Adrenal gland (tissue), 12 donors: ENCODE measurements around the gene PDLIM7. TPM values are rescaled to one million over a fixed set of nuclear protein-coding genes. Genes with fewer than 3 reads are reported as not detected.
A peak's percentile ranks its signal among the peaks of the same experiment; 100 is the strongest.

Experiments
- DNase-seq, 7 donors: peaks; one replicate each; pipeline ENCODE4 v3.0.0-alpha.2; 2019 to 2020
- H3K27ac ChIP-seq, 5 donors: fragments of 200-600 bp; sonication (generic) in 4 of 5; 1 replicate in 3 of 5; 2 replicates in 2 of 5; pipeline versions ENCODE4 v1.5.1 to v1.8.0; 2016 to 2020; ENCODE audit warnings: mild to moderate bottlenecking in 1 of 5
- H3K27me3 ChIP-seq: fragments of 200-600 bp; 2 replicates; pipeline ENCODE4 v1.8.0; 2021
- H3K36me3 ChIP-seq, 2 donors: fragments of 200-600 bp; replicated peaks in 1 of 2; 1 replicate in 1 of 2; 2 replicates in 1 of 2; pipeline versions ENCODE4 v1.5.1 to v1.8.0; 2018 to 2022
- H3K4me1 ChIP-seq, 2 donors: fragments of 200-600 bp; replicated peaks in 1 of 2; 1 replicate in 1 of 2; 2 replicates in 1 of 2; pipeline versions ENCODE4 v1.5.1 to v1.8.0; 2018 to 2021
- H3K4me3 ChIP-seq, 4 donors: fragments of 200-600 bp; sonication (generic) in 3 of 4; one replicate each; pipeline ENCODE4 v1.5.1; 2016 to 2018
- H3K9me3 ChIP-seq, 3 donors: fragments of 200-600 bp; sonication (generic) in 1 of 3; replicated peaks in 1 of 3; 1 replicate in 2 of 3; 2 replicates in 1 of 3; pipeline versions ENCODE4 v1.5.1 to v1.8.0; 2016 to 2021
- POLR2A ChIP-seq, 2 donors: fragments of 450-650 bp; IDR thresholded peaks; one replicate each; pipeline ENCODE4 v1.6.1; 2017; ENCODE audit warnings: antibody characterized with exemption in 2 of 2, mild to moderate bottlenecking in 2 of 2, moderate library complexity in 1 of 2
- WGBS, 4 donors: extraction: QIAGEN DNeasy Blood & Tissue Kit in 2 of 4; methylation state at CpG; one replicate each; pipeline versions ENCODE4 v1.1.5 to v1.1.7; 2013 to 2017; 5-methylcytosine and 5-hydroxymethylcytosine counted together
- intact Hi-C, 2 donors: fragments of 100-400 bp; cut with DNase I; formaldehyde crosslinking; loops; one replicate each; pipeline versions ENCODE4 v1.14.1 to v1.15.0; 2022 to 2023
- polyA plus RNA-seq, 3 donors: library from polyadenylated mRNA; stranded (reverse); fragments of 200-250 nt in 2 of 3; fragments of 350-450 nt in 1 of 3; fragmentation: Illumina TruSeq in 1 of 3; extraction: RNeasy Lipid Tissue Mini Kit (QIAGEN cat#74804) in 1 of 3; gene quantifications; one replicate each; pipeline ENCODE4 v1.2.3, GENCODE V29; 2013 to 2014
- total RNA-seq, 9 donors: library from RNA; depleted of rRNA in 4 of 9; stranded (reverse); fragments of >200 nt in 4 of 9; fragments of 120-200 nt in 1 of 9; fragmentation: NEBNext Ultra II Directional in 1 of 9; extraction: Animal tissue kit (Norgen Biotek cat#: 25700) in 1 of 9; gene quantifications; one replicate each; pipeline versions ENCODE4 v1.1.0 to v1.2.4, GENCODE V29; 2013 to 2023
- TF ChIP-seq, protein P1 (sequence below), 6 experiments: fragments of 450-650 bp in 4 of 6; fragments of 200-600 bp in 2 of 6; sonication (generic) in 1 of 6; IDR thresholded peaks; 1 replicate in 5 of 6; 2 replicates in 1 of 6; pipeline versions ENCODE4 v1.5.1 to v1.8.0; 2016 to 2021; ENCODE audit warnings: antibody characterized with exemption in 6 of 6, mild to moderate bottlenecking in 2 of 6, moderate library complexity in 1 of 6
- donor health status: healthy with polysubstance abuse.
- donor health status: Bipolar disorder and iron deficiency.
- donor health status: DM: yes; HTN: yes; CAD: no.
- donor health status: DM: no; HTN: no; CAD: no.
- donor health status: DM: no; HTN: no; CAD: no.
- donor health status: DM: yes; HTN: yes; CAD: no.

The PDLIM7 gene
- total and polyA plus RNA-seq, 12 donors = 6.5 to 246 (median 38.9) TPM

DNA sequence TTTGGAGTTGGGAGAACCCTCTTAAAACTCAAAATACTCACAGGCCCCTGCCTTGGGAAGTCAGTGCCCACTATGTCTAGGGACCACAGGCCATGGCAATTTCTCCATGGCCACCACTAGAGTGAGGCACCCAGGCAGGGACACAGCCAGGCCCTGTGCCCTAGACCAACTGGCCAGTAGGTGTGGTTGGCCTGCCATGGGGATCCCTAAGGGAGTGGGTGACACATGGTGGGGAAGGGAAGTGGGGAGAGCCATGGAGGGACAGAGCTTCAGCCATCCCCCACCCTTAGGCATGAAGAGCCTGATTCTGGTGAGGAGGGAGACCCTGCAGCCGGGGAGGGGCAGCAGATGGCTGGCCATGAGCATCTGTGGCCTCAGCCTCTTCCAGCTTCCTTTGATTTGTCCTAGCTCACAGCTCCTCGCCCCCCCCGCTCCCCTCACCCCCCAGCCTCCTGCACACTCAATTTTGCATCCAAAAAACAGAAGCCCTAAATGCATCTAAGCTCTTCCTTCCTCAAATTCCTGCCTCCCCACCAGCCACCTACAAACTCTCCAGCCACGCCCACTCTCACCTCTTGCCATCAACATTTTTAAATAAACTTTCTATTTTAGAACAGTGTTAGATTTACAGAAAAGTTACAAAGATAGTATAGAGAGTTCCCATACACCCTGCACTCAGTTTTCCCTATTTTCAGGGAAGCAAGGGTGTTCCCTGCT lies 22.4 kb downstream of the PDLIM7 start:
- H3K27me3 ChIP-seq = peaks cover 10% of the 10 kb centered on the region
- TF ChIP-seq, protein P1, sequence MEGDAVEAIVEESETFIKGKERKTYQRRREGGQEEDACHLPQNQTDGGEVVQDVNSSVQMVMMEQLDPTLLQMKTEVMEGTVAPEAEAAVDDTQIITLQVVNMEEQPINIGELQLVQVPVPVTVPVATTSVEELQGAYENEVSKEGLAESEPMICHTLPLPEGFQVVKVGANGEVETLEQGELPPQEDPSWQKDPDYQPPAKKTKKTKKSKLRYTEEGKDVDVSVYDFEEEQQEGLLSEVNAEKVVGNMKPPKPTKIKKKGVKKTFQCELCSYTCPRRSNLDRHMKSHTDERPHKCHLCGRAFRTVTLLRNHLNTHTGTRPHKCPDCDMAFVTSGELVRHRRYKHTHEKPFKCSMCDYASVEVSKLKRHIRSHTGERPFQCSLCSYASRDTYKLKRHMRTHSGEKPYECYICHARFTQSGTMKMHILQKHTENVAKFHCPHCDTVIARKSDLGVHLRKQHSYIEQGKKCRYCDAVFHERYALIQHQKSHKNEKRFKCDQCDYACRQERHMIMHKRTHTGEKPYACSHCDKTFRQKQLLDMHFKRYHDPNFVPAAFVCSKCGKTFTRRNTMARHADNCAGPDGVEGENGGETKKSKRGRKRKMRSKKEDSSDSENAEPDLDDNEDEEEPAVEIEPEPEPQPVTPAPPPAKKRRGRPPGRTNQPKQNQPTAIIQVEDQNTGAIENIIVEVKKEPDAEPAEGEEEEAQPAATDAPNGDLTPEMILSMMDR (IDR thresholded peaks at IDR 0.05) = no peak
- no peak for TF ChIP-seq POLR2A (IDR thresholded peaks at IDR 0.05)
- no peak overlapping the region for H3K4me3 ChIP-seq
- DNase-seq = no peak
- no peak overlapping the region for H3K27ac ChIP-seq
- H3K36me3 ChIP-seq = no peaks in the 10 kb centered on the region
- 48 to 64% (median 53%) methylated on average over 3 to 4 of the region's 4 CpGs for WGBS, 4 donors
- H3K9me3 ChIP-seq = no peaks in the 10 kb centered on the region
- intact Hi-C loops = no loop called here
- H3K4me1 ChIP-seq = peaks cover 7 to 27% of the 10 kb centered on the region in 2 donors

DNA sequence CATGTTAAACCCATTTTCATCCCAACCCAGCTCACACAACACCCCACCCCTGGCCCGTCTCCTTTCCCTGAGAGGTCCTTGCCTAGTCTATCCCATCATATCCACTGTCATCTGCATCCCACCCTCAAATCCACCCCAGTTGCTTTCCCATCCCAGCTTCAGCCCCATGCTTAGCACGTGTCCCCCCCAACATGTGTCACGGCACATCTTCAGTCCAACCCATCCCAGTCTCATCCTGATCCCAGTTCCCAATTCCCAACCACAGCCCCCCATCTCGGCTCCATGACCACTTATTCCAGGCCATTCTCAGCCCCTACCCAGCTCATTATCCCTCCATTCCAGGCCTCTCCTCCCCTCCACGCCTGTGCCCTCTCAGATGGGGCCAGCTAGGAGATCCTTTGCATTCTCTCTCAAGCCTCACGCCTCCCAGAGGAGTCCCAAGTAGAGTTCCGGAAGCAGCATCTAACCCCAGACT lies 23.4 kb downstream of the PDLIM7 start:
- H3K27me3 ChIP-seq = peaks cover 10% of the 10 kb centered on the region
- WGBS, 4 donors = 65 to 75% (median 69%) methylated on average over 7 of the region's 7 CpGs
- H3K27ac ChIP-seq = peak overlapping the region in 1 of 5 donors; percentile 75
- intact Hi-C loops = no loop called here
- no peak overlapping the region for H3K4me3 ChIP-seq
- no peak for DNase-seq
- no peaks in the 10 kb centered on the region for H3K36me3 ChIP-seq
- no peak for TF ChIP-seq POLR2A (IDR thresholded peaks at IDR 0.05)
- TF ChIP-seq, protein P1 (IDR thresholded peaks at IDR 0.05) = no peak
- peaks cover 7 to 17% of the 10 kb centered on the region in 2 donors for H3K4me1 ChIP-seq
- H3K9me3 ChIP-seq = no peaks in the 10 kb centered on the region

DNA sequence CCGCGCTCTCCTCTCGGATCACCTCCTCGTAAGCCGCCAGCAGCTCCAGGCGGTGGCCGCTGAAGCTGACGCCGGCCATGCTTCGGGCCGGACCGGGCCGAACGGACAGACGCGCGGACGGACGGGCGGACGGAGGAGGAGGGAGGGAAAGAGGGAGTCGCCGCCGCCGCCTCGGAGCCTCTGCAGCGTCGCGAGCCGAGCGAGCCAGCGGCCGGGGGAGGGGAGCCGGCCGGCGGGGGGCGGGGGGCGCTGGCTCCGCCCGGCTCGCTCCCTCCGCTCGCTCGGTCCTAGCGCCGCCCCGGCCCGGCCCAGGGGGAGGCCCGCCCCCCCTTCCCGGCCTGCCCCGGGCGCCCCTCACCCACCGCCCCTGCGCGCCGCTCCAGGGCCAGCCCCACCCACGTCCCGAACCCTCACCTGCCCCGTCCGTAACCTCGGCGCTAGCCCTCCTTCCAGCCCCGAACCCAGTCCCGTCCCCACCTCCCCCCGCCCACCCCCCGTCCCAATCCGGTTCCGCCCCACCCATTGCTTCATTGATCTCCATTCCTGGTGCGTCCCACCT lies 23.9 kb downstream of the PDLIM7 start, which contains the start of gene DBN1:
Gene DBN1 (minus strand): TSS at position 192 of the 559 bp plus-strand sequence. CDS start 113 bp downstream, at position 79.
- WGBS, 4 donors = 3 to 46% (median 21%) methylated on average over 1 to 60 of the region's 69 CpGs
- no peaks in the 10 kb centered on the region for H3K9me3 ChIP-seq
- H3K4me3 ChIP-seq = peak within 1 kb of the TSS in 2 of 4 donors; percentile 43 to 80
- peak within 1 kb of the TSS in 2 of 5 donors; percentile 44 to 75 for H3K27ac ChIP-seq
- peaks cover 7 to 12% of the 10 kb centered on the region in 2 donors for H3K4me1 ChIP-seq
- peak in 1 of 7 donors; percentile 42 for DNase-seq
- no peaks in the 10 kb centered on the region for H3K36me3 ChIP-seq
- peaks cover 10% of the 10 kb centered on the region for H3K27me3 ChIP-seq
- intact Hi-C loops = no loop called here
- TF ChIP-seq, protein P1 (IDR thresholded peaks at IDR 0.05) = no peak
- no peak for TF ChIP-seq POLR2A (IDR thresholded peaks at IDR 0.05)
